GM12872 (cell line): ENCODE results near the gene USP15.

Experiments used
- TF ChIP-seq, protein P1 (sequence below): IDR thresholded peaks from 3 replicates; pipeline ENCODE4 v1.5.1; 2011; ENCODE audit warnings: low read depth, mild to moderate bottlenecking, low read length, moderate library complexity; ENCODE audit not compliant: insufficient read depth

The USP15 gene

DNA sequence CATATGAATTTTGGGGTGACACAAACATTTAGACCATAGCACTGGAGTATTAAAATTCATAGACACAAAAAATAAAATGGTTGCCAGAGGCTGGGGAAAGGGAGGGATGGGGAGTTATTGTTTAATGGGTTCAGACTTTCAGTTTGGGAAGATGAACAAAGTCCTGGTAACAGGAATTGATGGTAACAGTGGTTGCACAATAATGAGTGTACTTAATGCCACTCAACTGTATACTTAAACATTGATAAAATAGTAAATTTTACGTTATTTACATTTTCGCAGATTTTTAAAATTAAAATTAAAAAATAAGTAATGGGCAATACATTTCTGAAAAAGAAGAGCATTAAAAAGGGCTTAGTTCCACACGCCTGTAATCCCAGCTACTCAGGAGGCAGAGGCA lies 35.6 kb upstream of the USP15 start:
- TF ChIP-seq, protein P1, sequence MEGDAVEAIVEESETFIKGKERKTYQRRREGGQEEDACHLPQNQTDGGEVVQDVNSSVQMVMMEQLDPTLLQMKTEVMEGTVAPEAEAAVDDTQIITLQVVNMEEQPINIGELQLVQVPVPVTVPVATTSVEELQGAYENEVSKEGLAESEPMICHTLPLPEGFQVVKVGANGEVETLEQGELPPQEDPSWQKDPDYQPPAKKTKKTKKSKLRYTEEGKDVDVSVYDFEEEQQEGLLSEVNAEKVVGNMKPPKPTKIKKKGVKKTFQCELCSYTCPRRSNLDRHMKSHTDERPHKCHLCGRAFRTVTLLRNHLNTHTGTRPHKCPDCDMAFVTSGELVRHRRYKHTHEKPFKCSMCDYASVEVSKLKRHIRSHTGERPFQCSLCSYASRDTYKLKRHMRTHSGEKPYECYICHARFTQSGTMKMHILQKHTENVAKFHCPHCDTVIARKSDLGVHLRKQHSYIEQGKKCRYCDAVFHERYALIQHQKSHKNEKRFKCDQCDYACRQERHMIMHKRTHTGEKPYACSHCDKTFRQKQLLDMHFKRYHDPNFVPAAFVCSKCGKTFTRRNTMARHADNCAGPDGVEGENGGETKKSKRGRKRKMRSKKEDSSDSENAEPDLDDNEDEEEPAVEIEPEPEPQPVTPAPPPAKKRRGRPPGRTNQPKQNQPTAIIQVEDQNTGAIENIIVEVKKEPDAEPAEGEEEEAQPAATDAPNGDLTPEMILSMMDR: no peak

DNA sequence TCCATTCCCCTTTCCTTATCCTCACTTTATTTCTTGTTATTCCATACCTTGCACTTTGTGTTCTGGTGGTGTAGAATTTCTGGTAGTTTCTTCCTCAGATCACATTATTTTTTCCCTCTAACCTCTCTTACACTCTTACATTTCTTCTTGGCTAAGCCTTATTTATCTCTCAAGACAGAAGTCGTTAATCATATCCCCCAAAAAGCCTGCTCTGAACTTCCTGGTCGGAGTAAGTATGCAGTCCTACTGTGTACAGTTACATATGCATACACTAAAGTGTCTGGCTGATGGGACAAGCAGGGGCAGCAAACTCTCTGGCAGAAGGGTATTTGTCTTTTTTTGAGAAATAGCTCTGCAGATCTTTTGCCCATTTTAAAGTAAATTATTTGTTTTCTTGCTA lies 33.1 kb upstream of the USP15 start:
- TF ChIP-seq, protein P1: no peak

DNA sequence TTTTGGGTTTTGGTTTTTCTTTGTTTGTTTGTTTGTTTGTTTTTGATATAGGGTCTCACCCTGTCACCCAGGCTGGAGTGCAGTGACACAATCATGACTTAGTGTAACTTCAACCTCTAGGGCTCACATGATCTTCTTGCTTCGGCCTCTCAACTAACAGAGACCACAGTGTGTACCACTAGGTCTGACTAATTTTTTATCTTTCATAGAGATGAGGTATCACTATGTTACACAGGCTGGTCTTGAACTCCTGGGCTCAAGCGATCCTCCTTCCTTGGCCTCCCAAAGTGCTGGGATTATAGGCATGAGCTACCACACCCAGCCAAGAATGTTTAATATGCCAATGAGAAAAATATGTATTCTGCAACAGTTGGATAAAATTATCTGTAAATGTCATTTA lies 29.6 kb upstream of the USP15 start:
- TF ChIP-seq, protein P1: no peak

DNA sequence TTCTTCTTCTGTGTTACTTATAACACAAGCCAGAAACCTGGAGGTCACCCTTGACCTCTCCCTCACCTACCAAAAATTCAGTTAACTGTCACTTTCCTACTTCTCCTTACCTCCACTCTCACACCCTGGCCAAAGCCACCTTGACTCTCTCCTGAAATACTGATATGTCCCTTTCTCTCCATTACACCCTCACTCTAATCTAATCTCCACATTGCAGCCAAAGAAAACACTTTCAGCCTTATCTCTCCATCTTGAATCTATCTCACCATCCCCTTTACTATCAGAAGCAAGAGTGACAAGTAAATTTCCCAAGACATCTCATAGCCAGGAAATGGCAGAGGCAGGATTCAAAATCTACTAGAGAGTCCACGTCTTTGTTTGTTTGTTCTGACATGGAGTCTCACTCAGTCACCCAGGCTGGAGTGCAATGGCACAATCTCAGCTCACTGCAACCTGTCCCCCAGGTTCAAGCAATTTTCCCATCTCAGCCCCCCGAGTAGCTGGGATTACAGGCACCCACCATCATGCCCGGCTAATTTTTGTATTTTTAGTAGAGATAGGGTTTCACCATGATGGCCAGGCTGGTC lies 28.0 kb upstream of the USP15 start:
- TF ChIP-seq, protein P1: no peak

DNA sequence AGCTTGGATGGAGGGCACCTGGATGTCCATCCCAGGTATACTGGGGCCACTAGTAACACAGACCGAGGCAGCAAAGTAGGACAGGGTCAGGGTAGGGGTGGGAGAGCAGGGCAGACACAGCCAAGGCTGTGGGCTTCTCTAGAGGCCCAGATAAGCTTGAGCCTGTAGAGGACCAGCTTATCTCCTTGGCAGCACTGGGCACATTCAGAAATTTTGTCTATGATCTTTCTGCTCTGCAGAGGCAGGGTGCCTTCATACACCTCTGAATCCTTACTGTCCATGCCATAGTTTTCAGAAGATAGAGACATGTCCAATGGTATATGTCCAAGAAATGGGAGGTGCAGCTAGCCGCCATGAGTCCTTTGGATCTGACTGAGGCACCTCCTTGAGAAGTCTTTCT lies 26.4 kb upstream of the USP15 start:
- TF ChIP-seq, protein P1: no peak

DNA sequence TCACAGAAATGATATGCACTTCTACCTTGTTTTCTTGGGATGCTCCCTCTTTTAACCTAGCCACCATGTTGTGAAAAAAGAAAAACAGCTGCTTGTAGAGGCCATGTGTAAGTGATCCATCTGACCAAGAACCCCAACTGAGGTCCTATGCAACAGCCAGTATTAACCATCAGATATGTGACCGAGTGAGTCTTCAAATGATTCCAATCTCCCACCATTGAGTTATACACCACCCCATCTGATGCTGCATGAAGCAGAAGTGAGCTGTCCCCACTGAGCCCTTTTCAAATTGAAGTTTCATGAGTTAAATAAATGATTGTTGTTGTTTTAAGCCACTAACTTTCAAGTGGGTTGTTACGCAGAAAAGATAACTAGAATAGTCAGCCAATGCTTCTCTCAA lies 20.6 kb upstream of the USP15 start:
- TF ChIP-seq, protein P1: no peak

DNA sequence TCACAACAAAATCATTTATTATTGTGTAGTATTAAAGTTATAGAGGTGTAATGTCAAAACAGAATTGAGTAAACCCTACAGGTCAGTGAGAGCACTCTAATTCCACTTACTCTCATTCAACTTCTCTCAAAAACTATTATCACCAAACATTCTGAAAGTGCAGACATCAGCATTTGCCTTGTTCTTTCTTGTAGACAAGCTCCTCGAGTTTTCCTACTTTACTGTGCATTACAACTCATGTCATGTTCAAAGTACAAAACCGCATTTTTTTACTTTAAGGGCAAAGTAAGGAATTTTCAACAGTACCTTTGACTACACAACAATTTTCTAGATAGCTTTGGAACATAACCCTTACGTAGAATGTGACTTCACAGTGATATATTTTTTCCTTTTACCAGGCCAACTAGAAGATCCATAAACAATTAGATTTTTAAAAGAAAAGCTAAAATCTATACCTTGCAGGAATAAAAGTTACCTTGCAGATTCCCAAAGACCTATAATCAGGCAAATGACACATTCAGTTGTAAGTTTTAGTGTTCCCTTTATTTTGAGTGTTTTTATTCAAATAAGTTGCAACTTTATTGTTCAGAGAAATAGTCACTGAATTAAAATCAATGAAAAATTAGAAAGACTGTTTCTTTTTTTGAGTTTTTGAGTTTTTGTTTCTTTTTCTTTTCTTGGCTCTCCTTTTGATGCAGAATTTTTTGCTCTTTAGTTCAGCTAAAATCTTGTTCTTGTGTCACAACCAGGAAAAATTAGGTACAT lies 12.7 kb upstream of the USP15 start:
- TF ChIP-seq, protein P1: no peak
